Activated CD8-positive, alpha-beta memory T cell treated with anti-CD3 and anti-CD28 coated beads for 36 hours (primary cell): ENCODE data around the gene JARID2. TPM values are rescaled to one million over a fixed set of nuclear protein-coding genes. Genes with fewer than 3 reads are reported as not detected.

Experiments used
- CTCF ChIA-PET: fragments of 350-600 bp; sonication (Branson Sonifier 250); formaldehyde crosslinking; loops from one replicate; lab custom pipeline; 2021; ENCODE audit warnings: antibody characterized with exemption; lab: Charles Lee
- POLR2A ChIA-PET: fragments of 350-600 bp; sonication (Branson Sonifier 250); formaldehyde crosslinking; loops from one replicate; lab custom pipeline; 2021; ENCODE audit warnings: antibody characterized with exemption; lab: Charles Lee
- total RNA-seq, 2 experiments: library from RNA; stranded (reverse); gene quantifications; one replicate each; pipeline ENCODE4 v1.2.3, GENCODE V29; 2021

The JARID2 gene
- total RNA-seq, 2 experiments from 2014 or later = 25.9 to 26.6 TPM

DNA sequence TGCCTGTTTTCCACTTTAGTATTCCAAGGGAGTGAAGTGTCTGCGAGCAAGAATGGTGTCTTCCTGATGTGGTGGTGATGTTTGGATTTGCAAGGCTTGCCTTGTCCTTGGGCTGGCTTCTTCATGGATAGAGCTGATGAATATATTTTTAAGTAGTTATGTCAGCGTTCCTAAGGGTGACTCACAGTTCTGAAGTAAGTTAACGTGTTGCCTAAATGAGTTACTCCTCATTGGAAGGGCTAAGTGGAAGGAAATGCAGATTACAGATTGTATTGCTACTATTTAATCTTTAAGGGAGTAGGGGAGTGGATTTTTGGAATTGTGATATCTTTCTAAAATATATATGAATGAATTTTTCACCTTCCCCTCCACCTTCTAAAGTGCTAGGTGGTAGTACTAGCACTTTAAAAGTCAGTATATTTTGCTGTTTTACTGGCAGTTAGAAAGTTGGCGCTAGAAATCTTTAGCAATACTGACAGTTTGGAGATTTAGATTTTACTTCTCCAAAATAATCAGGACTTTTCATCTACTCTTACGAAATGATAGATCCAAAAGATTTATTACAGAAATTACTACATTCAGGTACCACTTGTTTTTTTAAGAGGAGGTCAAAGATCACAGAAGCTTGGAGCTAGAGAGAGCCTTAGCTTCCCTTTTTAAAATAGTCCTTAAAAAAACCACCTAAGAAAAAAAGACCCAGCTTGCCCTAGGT lies 197.4 kb downstream of the JARID2 start:
- POLR2A ChIA-PET = no interaction called here
- CTCF ChIA-PET = no interaction called here

DNA sequence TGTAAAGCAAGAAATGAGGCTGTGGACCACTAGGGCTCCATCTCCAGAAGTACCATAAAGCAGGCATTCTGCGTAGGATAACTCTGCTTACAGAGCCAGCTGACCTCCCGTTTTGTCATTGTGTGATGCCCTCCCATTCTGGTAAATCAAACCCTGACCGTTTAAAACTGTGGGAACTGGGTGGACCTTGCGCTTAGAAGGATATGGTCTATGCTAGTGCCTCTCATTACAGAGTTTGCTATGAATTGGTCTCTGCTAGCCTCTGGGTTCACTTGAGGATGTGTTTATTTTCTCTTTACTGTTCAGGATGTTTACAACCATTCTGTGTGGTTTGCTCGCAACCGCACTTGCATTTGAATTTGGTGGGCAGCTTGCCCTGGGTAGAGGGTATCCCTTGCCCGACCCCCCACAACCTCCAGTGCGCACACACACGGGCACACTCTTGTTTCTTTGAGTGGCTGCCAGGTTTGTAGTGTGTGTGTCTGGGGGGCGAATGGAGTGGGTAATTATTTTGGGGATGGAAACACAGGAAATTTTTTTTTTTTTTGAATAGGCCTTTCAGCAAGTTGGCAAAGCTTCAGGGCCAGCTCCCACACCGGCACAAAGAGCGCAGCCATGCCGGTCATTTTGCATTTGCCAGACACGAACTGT lies 198.3 kb downstream of the JARID2 start:
- ChIA-PET POLR2A (no interaction called here), CTCF (no interaction called here)

DNA sequence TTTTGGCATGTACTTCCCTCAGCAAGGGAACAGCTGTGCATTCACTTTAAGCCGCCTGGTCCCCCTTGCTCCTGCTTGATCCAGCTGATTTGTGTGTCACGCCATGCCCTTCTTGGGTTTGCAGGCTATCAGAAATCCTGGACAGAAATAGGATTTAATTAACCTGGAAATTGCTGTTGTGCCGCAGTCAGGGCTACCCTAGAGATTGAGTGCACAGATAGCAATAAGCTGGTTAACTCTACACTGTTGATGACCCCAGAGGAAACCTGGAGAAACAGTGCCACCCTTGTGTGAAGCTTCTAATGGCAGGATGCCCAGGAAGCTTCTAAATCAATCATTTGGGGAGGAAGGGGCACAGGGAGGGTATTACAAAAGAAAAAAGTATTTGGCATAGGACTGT lies 199.0 kb downstream of the JARID2 start:
- POLR2A ChIA-PET = no interaction called here
- CTCF ChIA-PET = no interaction called here

GRCh38 chr6:15447546-15448267 lies 201.8 kb downstream of the JARID2 start:
- ChIA-PET CTCF (interaction anchor here (1.0 to 1.5 kb wide), 2 partner anchors 9 kb away, joined by 3 to 4 read pairs; no protein-coding TSS in a partner anchor), POLR2A (no interaction called here)

- POLR2A ChIA-PET = no interaction called here
- CTCF ChIA-PET = interaction anchor here (0.6 kb wide), 1 partner anchor 125 kb away, joined by 3 read pairs; no protein-coding TSS in a partner anchor
Observed at GRCh38 chr6:15449011-15449410, 203.1 kb downstream of the JARID2 start.

- POLR2A ChIA-PET = no interaction called here
- CTCF ChIA-PET = interaction anchor here (0.6 to 1.2 kb wide), 2 partner anchors 11 to 585 kb away, joined by 3 to 4 read pairs; no protein-coding TSS in a partner anchor
Observed at GRCh38 chr6:15451738-15452137, 205.9 kb downstream of the JARID2 start.

- POLR2A ChIA-PET = no interaction called here
Observed at GRCh38 chr6:15452182-15452941, 206.5 kb downstream of the JARID2 start.

GRCh38 chr6:15453186-15453585 lies 207.3 kb downstream of the JARID2 start:
- ChIA-PET CTCF (no interaction called here), POLR2A (no interaction called here)

More at GRCh38 chr6:15452182-15452941, 206.5 kb downstream of the JARID2 start:
- CTCF ChIA-PET = interaction anchor here (0.6 to 1.2 kb wide), 2 partner anchors 11 to 586 kb away, joined by 3 to 4 read pairs; no protein-coding TSS in a partner anchor

DNA sequence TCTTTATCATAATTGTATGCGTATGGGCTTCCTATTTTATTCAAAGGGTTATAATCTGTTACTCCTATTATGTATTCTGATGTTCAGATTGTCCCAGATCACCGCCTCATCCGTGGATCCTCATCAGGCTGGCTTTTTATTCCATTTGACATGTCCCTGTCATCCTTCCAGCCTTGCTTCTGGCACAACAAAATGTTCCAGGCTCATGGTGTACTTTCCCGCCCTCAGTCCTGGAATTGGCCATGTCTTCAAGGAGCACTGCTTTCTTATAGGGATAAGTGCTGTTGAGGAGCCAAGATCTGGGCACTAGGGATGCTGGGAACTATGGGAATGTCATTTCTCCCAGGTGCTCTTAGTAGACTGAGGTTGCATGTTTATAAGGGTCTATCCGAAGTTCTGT lies 207.8 kb downstream of the JARID2 start:
- POLR2A ChIA-PET = no interaction called here
- CTCF ChIA-PET = no interaction called here

DNA sequence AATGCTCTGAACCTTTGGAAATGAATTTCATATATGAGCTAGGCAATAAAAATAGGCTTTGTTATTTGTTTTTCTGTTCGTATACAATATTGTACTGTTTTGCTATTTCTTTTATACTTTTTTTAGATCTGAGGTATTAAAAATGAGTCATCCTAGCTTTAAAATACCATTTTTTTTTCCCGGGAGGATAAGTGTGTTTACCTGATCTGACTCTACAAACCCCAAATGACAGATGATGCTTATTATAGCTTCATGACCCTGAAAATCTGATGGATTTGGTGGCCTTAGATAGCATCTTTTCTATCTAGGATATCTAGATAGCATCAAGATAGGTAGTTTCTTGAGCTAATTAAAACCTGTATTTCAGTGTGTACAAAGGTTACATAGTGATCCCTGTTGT lies 210.6 kb downstream of the JARID2 start:
- CTCF ChIA-PET = interaction anchor here (1.2 kb wide), 1 partner anchor 8 kb away, joined by 4 read pairs; no protein-coding TSS in a partner anchor
- POLR2A ChIA-PET = no interaction called here

DNA sequence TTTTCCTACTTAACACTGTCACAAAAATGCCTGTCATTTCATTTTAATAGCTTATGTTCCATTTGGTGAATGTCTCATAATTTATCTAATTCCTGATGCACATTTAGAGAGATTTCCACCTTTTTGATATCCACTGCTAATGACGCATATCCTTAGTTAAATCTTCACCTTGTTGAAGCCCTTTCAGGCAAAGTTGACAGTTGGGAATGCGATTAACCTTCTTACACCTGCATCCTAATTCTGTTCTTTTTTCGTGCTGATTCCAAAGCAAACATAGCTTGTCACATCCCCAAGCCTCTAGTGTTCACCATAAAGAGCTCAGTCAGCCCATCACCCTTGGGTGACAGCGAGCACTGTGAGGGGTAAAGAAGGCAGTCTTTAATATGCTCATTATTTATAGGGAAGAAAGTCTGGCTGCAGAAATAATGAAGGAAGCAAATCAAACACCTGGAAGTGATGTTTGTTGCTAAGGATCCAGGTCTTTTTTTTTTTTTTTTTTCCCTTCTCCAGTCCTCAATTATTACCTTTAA lies 211.3 kb downstream of the JARID2 start:
- POLR2A ChIA-PET = no interaction called here
- CTCF ChIA-PET = interaction anchor here (0.7 to 1.2 kb wide), 2 partner anchors 9 to 186 kb away, joined by 3 to 4 read pairs; no protein-coding TSS in a partner anchor

GRCh38 chr6:15458021-15458459 lies 212.2 kb downstream of the JARID2 start:
- POLR2A ChIA-PET = no interaction called here

GRCh38 chr6:15460110-15460727 lies 214.3 kb downstream of the JARID2 start:
- CTCF ChIA-PET = no interaction called here
- POLR2A ChIA-PET = no interaction called here

More at GRCh38 chr6:15458021-15458459, 212.2 kb downstream of the JARID2 start:
- CTCF ChIA-PET = no interaction called here

GRCh38 chr6:15461127-15461944 lies 215.5 kb downstream of the JARID2 start:
- POLR2A ChIA-PET = interaction anchor here (0.5 kb wide), 1 partner anchor 164 kb away, joined by 3 read pairs; no protein-coding TSS in a partner anchor

DNA sequence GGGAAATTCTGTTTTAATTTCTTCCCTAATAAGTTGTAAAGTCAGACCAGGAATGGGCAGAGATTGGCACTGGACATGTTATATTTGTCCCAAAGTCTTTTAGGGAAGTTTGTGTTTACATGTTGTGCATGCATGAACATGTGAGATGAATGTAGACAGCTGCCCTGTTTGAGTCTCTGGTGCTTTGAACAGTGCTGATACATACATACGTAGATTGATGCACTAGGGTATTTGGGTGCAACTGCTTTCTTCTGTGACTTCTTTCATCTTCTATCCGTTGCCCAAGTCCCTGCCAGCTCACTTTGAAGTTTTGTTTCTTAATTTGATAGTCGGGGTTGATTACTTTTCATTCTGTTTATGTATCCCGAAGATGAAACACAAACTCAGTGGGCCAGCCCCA lies 216.4 kb downstream of the JARID2 start:
- CTCF ChIA-PET = interaction anchor here (1.0 kb wide), 1 partner anchor 21 kb away, joined by 3 read pairs; no protein-coding TSS in a partner anchor

More at GRCh38 chr6:15461127-15461944, 215.5 kb downstream of the JARID2 start:
- CTCF ChIA-PET = interaction anchor here (0.6 kb wide), 1 partner anchor 660 kb away, joined by 3 read pairs; no protein-coding TSS in a partner anchor

DNA sequence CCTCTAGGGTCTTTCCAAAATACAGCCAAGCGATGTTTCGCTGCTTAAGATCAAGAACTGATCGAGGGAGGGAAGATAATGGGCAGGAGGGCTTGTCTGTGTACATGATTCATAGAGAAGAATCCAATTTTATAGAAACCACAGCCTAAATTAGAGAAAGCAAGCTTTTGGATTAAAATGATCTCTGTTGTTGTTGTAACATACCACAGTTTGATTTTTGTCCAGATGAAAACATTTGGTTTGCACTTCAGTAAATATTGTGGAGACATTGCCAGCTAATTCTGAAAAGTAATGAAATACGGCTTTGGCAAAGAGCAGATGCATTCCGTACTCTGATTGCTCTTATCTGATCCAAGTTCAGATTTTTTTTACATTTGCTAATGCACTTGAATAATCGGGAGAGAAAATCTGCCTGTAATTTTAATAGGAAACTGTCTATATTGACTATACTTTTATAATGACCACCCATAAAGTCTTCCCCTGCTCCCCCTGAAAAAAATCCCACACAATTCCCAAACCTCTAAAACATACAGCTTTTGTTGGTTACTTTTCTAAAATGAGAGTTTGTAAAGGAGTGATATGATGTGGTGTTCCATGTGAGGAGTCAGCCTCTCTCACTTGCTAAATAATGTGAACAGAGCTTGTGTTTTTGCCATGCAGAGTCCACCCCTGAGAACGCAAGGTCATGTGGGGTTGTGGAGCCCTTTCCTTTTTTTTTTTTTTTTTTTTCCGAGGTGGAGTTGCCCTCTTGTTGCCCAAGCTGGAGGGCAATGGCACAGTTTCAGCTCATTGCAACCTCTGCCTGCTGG lies 217.1 kb downstream of the JARID2 start:
- ChIA-PET POLR2A (no interaction called here), CTCF (interaction anchor here (0.7 to 1.5 kb wide), 5 partner anchors 22 to 140 kb away, joined by 3 to 4 read pairs (median 3); no protein-coding TSS in a partner anchor)

More for the DNA sequence above, 216.4 kb downstream of the JARID2 start:
- POLR2A ChIA-PET = interaction anchor here (0.5 kb wide), 1 partner anchor 165 kb away, joined by 3 read pairs; no protein-coding TSS in a partner anchor
